SK-N-SH treated with all-trans-retinoic acid at 6 μM for 48 hours (cell line): ENCODE measurements around the gene NPIPB2.

ENCODE experiments used
- ATAC-seq: fragments of 200-7000 bp; cut with Tn5 transposase; 3 replicates; pipeline ENCODE4 v1.9.1; 2020; ENCODE audit warnings: mild to moderate bottlenecking, moderate library complexity
- ARNTL ChIP-seq: fragments of 450-650 bp; formaldehyde crosslinking; IDR thresholded peaks from 2 replicates; pipeline ENCODE4 v1.5.0; 2020; ENCODE audit warnings: low read depth, mild to moderate bottlenecking, moderate library complexity, borderline replicate concordance
- BACH2 ChIP-seq: fragments of 250-450 bp; sonication (Bioruptor Pico); IDR thresholded peaks from 2 replicates; pipeline ENCODE4 v1.9.0; 2021; ENCODE audit warnings: mild to moderate bottlenecking, borderline replicate concordance
- CSDC2 ChIP-seq: fragments of 250-450 bp; sonication (Bioruptor Pico); IDR thresholded peaks from 2 replicates; pipeline ENCODE4 v1.5.0; 2020; ENCODE audit warnings: mild to moderate bottlenecking, moderate library complexity
- ESRRG ChIP-seq: fragments of 250-450 bp; sonication (Bioruptor Pico); IDR thresholded peaks from 2 replicates; pipeline ENCODE4 v1.6.1; 2021; ENCODE audit warnings: mild to moderate bottlenecking
- GLIS3 ChIP-seq: fragments of 250-450 bp; sonication (Bioruptor Pico); IDR thresholded peaks from 2 replicates; pipeline ENCODE4 v1.5.0; 2020; ENCODE audit warnings: mild to moderate bottlenecking, moderate library complexity
- ISL1 ChIP-seq: fragments of 250-450 bp; sonication (Bioruptor Pico); IDR thresholded peaks from 2 replicates; pipeline ENCODE4 v2.1.2; 2022; ENCODE audit warnings: mild to moderate bottlenecking, moderate library complexity
- OSR1 ChIP-seq: fragments of 250-450 bp; sonication (Bioruptor Pico); IDR thresholded peaks from 2 replicates; pipeline ENCODE4 v1.8.0; 2022; ENCODE audit warnings: moderate library complexity, mild to moderate bottlenecking, inconsistent platforms
- PPARA ChIP-seq: fragments of 250-450 bp; sonication (Bioruptor Pico); IDR thresholded peaks from 2 replicates; pipeline ENCODE4 v1.5.0; 2020; ENCODE audit warnings: mild to moderate bottlenecking, borderline replicate concordance
- RARB ChIP-seq: fragments of 250-450 bp; sonication (Bioruptor Pico); IDR thresholded peaks from 2 replicates; pipeline ENCODE4 v1.8.0; 2021; ENCODE audit warnings: mild to moderate bottlenecking, moderate library complexity
- SNAI2 ChIP-seq: fragments of 250-450 bp; sonication (Bioruptor Pico); IDR thresholded peaks from 2 replicates; pipeline ENCODE4 v1.5.0; 2020; ENCODE audit warnings: mild to moderate bottlenecking, moderate library complexity
- TOX ChIP-seq: fragments of 250-450 bp; sonication (Bioruptor Pico); IDR thresholded peaks from 2 replicates; pipeline ENCODE4 v1.8.0; 2021; ENCODE audit warnings: mild to moderate bottlenecking, moderate library complexity, borderline replicate concordance
- ZC3H10 ChIP-seq: fragments of 250-450 bp; sonication (Bioruptor Pico); IDR thresholded peaks from 2 replicates; pipeline ENCODE4 v1.5.1; 2021; ENCODE audit warnings: mild to moderate bottlenecking, moderate library complexity
- ZFP3 ChIP-seq: fragments of 250-450 bp; sonication (Bioruptor Pico); IDR thresholded peaks from 2 replicates; pipeline ENCODE4 v1.5.0; 2020; ENCODE audit warnings: mild to moderate bottlenecking, moderate library complexity
- ZNF565 ChIP-seq: fragments of 450-650 bp; formaldehyde crosslinking; conservative IDR thresholded peaks from 2 replicates; pipeline ENCODE4 v1.5.0; 2020; ENCODE audit warnings: low read depth, mild to moderate bottlenecking, moderate library complexity
- ZNF70 ChIP-seq: fragments of 450-650 bp; formaldehyde crosslinking; IDR thresholded peaks from 2 replicates; pipeline ENCODE4 v1.5.0; 2020; ENCODE audit warnings: mild to moderate bottlenecking, moderate library complexity
- ZNF8 ChIP-seq: fragments of 450-650 bp; formaldehyde crosslinking; IDR thresholded peaks from 2 replicates; pipeline ENCODE4 v1.5.0; 2020; ENCODE audit warnings: mild to moderate bottlenecking, moderate library complexity
- TF ChIP-seq, protein P1 (sequence below): fragments of 250-450 bp; sonication (Bioruptor Pico); IDR thresholded peaks from 2 replicates; pipeline ENCODE4 v1.5.0; 2020; ENCODE audit warnings: mild to moderate bottlenecking, moderate library complexity
- TF ChIP-seq, protein P2 (sequence below): fragments of 250-450 bp; sonication (Bioruptor Pico); IDR thresholded peaks from 2 replicates; pipeline ENCODE4 v1.8.0; 2021; ENCODE audit warnings: low read depth, mild to moderate bottlenecking, moderate library complexity, borderline replicate concordance
- TF ChIP-seq, protein P3 (sequence below): fragments of 250-450 bp; sonication (Bioruptor Pico); IDR thresholded peaks from 2 replicates; pipeline ENCODE4 v1.5.1; 2020; ENCODE audit warnings: low read depth, mild to moderate bottlenecking, moderate library complexity
- TF ChIP-seq, protein P4 (sequence below): fragments of 250-450 bp; sonication (Bioruptor Pico); IDR thresholded peaks from 2 replicates; pipeline ENCODE4 v1.5.1; 2021; ENCODE audit warnings: mild to moderate bottlenecking, moderate library complexity

NPIPB2 gene

DNA sequence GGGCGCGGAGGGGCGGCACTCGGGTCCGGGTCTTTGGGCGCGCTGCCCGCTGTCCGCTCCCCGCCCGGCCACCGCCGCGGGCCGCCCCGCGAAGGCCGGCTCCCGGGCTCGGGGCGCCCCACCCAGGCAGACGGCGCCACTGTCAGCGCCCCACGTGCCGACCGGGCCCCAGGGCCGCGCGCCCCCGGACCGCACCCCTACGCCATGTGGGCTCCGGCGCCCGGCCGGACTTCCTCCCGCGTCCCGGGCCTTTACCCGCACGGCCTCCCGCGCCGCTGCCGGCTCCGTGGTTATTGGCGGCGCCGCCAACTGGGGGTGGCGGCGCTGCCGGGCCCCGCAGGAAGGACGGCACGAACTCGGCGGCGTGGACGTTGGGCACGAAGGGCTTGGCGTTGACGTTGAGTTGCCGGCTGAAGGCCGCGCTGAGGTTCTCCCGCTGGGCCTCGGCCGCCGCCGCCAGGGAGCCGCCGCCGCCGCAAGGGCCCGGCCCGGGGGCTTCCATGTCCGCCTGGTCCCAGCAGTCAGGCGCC is 26.7 kb downstream of the NPIPB2 start:
- no peak for TF ChIP-seq ARNTL (CRISPR knock-in tag)
- TF ChIP-seq, protein P1, sequence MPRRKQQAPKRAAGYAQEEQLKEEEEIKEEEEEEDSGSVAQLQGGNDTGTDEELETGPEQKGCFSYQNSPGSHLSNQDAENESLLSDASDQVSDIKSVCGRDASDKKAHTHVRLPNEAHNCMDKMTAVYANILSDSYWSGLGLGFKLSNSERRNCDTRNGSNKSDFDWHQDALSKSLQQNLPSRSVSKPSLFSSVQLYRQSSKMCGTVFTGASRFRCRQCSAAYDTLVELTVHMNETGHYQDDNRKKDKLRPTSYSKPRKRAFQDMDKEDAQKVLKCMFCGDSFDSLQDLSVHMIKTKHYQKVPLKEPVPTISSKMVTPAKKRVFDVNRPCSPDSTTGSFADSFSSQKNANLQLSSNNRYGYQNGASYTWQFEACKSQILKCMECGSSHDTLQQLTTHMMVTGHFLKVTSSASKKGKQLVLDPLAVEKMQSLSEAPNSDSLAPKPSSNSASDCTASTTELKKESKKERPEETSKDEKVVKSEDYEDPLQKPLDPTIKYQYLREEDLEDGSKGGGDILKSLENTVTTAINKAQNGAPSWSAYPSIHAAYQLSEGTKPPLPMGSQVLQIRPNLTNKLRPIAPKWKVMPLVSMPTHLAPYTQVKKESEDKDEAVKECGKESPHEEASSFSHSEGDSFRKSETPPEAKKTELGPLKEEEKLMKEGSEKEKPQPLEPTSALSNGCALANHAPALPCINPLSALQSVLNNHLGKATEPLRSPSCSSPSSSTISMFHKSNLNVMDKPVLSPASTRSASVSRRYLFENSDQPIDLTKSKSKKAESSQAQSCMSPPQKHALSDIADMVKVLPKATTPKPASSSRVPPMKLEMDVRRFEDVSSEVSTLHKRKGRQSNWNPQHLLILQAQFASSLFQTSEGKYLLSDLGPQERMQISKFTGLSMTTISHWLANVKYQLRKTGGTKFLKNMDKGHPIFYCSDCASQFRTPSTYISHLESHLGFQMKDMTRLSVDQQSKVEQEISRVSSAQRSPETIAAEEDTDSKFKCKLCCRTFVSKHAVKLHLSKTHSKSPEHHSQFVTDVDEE: no peak
- no peak for TF ChIP-seq RARB (CRISPR knock-in tag)
- TF ChIP-seq ZNF565: no peak
- TF ChIP-seq ZC3H10 (CRISPR knock-in tag): no peak
- no peak for TF ChIP-seq PPARA
- TF ChIP-seq ISL1 (CRISPR knock-in tag): no peak
- TF ChIP-seq SNAI2 (CRISPR knock-in tag): no peak
- TF ChIP-seq, protein P2, sequence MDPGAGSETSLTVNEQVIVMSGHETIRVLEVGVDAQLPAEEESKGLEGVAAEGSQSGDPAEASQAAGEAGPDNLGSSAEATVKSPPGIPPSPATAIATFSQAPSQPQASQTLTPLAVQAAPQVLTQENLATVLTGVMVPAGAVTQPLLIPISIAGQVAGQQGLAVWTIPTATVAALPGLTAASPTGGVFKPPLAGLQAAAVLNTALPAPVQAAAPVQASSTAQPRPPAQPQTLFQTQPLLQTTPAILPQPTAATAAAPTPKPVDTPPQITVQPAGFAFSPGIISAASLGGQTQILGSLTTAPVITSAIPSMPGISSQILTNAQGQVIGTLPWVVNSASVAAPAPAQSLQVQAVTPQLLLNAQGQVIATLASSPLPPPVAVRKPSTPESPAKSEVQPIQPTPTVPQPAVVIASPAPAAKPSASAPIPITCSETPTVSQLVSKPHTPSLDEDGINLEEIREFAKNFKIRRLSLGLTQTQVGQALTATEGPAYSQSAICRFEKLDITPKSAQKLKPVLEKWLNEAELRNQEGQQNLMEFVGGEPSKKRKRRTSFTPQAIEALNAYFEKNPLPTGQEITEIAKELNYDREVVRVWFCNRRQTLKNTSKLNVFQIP: no peak
- no peak for TF ChIP-seq ZNF70 (CRISPR knock-in tag)
- TF ChIP-seq OSR1 (CRISPR knock-in tag): no peak
- no peak for TF ChIP-seq ESRRG (CRISPR knock-in tag)
- TF ChIP-seq TOX (CRISPR knock-in tag): no peak
- no peak for TF ChIP-seq ZFP3 (CRISPR knock-in tag)
- no peak for TF ChIP-seq BACH2 (CRISPR knock-in tag)
- TF ChIP-seq, protein P3, sequence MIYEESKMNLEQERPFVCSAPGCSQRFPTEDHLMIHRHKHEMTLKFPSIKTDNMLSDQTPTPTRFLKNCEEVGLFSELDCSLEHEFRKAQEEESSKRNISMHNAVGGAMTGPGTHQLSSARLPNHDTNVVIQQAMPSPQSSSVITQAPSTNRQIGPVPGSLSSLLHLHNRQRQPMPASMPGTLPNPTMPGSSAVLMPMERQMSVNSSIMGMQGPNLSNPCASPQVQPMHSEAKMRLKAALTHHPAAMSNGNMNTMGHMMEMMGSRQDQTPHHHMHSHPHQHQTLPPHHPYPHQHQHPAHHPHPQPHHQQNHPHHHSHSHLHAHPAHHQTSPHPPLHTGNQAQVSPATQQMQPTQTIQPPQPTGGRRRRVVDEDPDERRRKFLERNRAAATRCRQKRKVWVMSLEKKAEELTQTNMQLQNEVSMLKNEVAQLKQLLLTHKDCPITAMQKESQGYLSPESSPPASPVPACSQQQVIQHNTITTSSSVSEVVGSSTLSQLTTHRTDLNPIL (CRISPR knock-in tag): no peak
- no peak for TF ChIP-seq CSDC2 (CRISPR knock-in tag)
- TF ChIP-seq ZNF8 (CRISPR knock-in tag): no peak
- TF ChIP-seq, all 23 proteins: peak for 0
- ATAC-seq: no peak

DNA sequence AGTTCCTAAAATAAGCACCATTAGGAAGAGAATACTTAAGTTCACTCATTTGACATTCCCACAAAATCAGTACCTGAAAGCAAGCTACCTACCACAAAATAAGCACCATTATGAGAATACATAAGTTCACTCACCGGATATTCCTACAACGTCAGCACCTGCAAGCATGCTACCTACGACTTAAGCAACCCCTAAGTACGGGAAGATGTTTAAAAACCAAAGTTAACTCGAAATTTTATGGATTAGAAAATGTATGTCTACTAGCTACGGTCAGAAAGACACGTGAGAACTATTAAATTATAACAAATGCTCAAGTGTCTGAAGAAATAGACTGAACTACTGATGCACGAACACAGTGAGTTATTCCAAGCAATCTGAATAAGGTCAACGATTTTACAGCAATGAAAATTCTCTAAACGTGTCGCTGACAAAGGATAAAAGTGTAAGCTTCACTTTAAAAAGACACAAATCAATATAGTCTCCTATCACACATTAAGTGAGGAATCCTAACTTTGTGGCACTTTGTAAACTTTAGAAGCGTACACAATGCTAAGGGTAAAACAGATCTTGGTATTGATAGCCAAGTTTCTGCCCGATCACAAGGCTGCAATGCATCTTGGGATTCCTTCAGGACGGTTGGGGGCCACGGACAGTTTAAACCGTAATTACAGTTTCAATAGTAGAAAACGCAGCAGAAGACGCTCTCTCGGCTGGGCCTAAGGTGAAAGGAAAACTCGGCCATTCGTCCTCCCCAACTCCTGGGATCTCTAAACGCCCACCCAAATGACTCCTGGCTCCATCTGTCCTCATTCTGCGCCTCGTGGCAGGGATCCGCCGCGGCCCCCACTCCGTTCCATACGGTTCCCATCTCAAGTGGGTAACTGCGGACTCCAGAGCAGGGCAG is 27.4 kb downstream of the NPIPB2 start:
- TF ChIP-seq ESRRG (CRISPR knock-in tag) (no peak), ZC3H10 (CRISPR knock-in tag) (no peak), OSR1 (CRISPR knock-in tag) (no peak), ISL1 (CRISPR knock-in tag) (no peak), GLIS3 (CRISPR knock-in tag) (no peak), BACH2 (CRISPR knock-in tag) (no peak), ARNTL (CRISPR knock-in tag) (no peak), ZFP3 (CRISPR knock-in tag) (no peak), PPARA (no peak), TOX (CRISPR knock-in tag) (no peak), ZNF8 (CRISPR knock-in tag) (no peak), ZNF565 (no peak), RARB (CRISPR knock-in tag) (no peak), SNAI2 (CRISPR knock-in tag) (no peak)
- TF ChIP-seq, protein P1: no peak
- TF ChIP-seq, protein P4, sequence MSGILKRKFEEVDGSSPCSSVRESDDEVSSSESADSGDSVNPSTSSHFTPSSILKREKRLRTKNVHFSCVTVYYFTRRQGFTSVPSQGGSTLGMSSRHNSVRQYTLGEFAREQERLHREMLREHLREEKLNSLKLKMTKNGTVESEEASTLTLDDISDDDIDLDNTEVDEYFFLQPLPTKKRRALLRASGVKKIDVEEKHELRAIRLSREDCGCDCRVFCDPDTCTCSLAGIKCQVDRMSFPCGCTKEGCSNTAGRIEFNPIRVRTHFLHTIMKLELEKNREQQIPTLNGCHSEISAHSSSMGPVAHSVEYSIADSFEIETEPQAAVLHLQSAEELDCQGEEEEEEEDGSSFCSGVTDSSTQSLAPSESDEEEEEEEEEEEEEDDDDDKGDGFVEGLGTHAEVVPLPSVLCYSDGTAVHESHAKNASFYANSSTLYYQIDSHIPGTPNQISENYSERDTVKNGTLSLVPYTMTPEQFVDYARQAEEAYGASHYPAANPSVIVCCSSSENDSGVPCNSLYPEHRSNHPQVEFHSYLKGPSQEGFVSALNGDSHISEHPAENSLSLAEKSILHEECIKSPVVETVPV (CRISPR knock-in tag): no peak
- TF ChIP-seq, protein P2: no peak
- no peak for ATAC-seq
